Lung (tissue), 12 donors: ENCODE results near the gene MARCHF5. TPM values are rescaled to one million over a fixed set of nuclear protein-coding genes. Genes with fewer than 3 reads are reported as not detected.
"Not testable (repeated sequence)": the region's sequence is repeated elsewhere in the genome, so short reads cannot be mapped to it uniquely, and the experiment has no call there.

Source experiments
- ATAC-seq: fragments of 200-7000 bp; cut with Tn5 transposase; one replicate; pipeline ENCODE4 v1.9.1; 2020; ENCODE audit warnings: moderate number of reproducible peaks; ENCODE audit not compliant: insufficient read depth, low FRiP score
- DNase-seq, 3 donors: peaks; one replicate each; pipeline ENCODE4 v3.0.0-alpha.2; 2013 to 2017
- H3K27ac ChIP-seq, 2 donors: one replicate each; pipeline ENCODE4 v1.5.1; 2013; ENCODE audit warnings: mild to moderate bottlenecking in 2 of 2, moderate library complexity in 2 of 2, control low read depth in 1 of 2, inconsistent platforms in 1 of 2, low read depth in 1 of 2, low read length in 1 of 2
- H3K27me3 ChIP-seq, 3 donors: one replicate each; pipeline ENCODE4 v1.5.1; 2013; ENCODE audit warnings: low read length in 2 of 3; ENCODE audit not compliant: control insufficient read depth in 3 of 3, insufficient read depth in 3 of 3
- H3K36me3 ChIP-seq, 4 donors: one replicate each; pipeline ENCODE4 v1.5.1; 2013; ENCODE audit warnings: low read length in 4 of 4, mild to moderate bottlenecking in 1 of 4, moderate library complexity in 1 of 4; ENCODE audit not compliant: control insufficient read depth in 4 of 4, insufficient read depth in 4 of 4
- H3K4me1 ChIP-seq, 5 donors: one replicate each; pipeline ENCODE4 v1.5.1; 2013; ENCODE audit warnings: low read length in 5 of 5, mild to moderate bottlenecking in 2 of 5, moderate library complexity in 1 of 5; ENCODE audit not compliant: control insufficient read depth in 5 of 5, insufficient read depth in 5 of 5
- H3K4me3 ChIP-seq: one replicate; pipeline ENCODE4 v1.5.1; 2013; ENCODE audit warnings: mild to moderate bottlenecking, control low read depth, moderate library complexity
- H3K9ac ChIP-seq, 2 donors: one replicate each; pipeline ENCODE4 v1.5.1; 2013; ENCODE audit warnings: low read length in 2 of 2, control low read depth in 1 of 2; ENCODE audit not compliant: insufficient read depth in 1 of 2
- H3K9me3 ChIP-seq, 4 donors: one replicate each; pipeline ENCODE4 v1.5.1; 2013; ENCODE audit warnings: low read length in 3 of 4, mild to moderate bottlenecking in 1 of 4, moderate library complexity in 1 of 4; ENCODE audit not compliant: control insufficient read depth in 4 of 4, insufficient read depth in 3 of 4
- CTCF ChIP-seq: IDR thresholded peaks from 2 replicates; pipeline ENCODE4 v1.5.1; 2012; ENCODE audit warnings: mild to moderate bottlenecking; ENCODE audit errors: control extremely low read depth, extremely low read depth
- WGBS, 2 donors: extraction: QIAGEN DNeasy Blood & Tissue Kit; methylation state at CpG; one replicate each; pipeline ENCODE4 v1.1.7; 2013; 5-methylcytosine and 5-hydroxymethylcytosine counted together
- polyA plus RNA-seq, 2 donors: library from polyadenylated mRNA; stranded (reverse); fragments of 200-250 nt; gene quantifications; one replicate each; pipeline ENCODE4 v1.2.1, GENCODE V29; 2013
- total RNA-seq, 2 donors: library from RNA; depleted of rRNA in 1 of 2; stranded (reverse); fragments of >200 nt in 1 of 2; gene quantifications; one replicate each; pipeline ENCODE4 v1.2.1, GENCODE V29; 2014 to 2021
- donor health status: control.
- donor health status: control.
- donor health status: Bipolar disorder and iron deficiency.
- donor health status: healthy.
- donor health status: DM: yes; HTN: yes; CAD: no.

The MARCHF5 gene
- total and polyA plus RNA-seq, 4 donors = 10.0 to 38.1 (median 22.9) TPM

- ATAC-seq = no peak
- Histone ChIP-seq H3K4me1 (no peaks in the 10 kb centered on the region), H3K36me3 (no peaks in the 10 kb centered on the region), H3K4me3 (no peak overlapping the region), H3K9me3 (peaks cover 0 to 2% (median 0%) of the 10 kb centered on the region in 4 donors), H3K9ac (no peak overlapping the region), H3K27ac (no peak overlapping the region), H3K27me3 (no peaks in the 10 kb centered on the region)
- TF ChIP-seq CTCF = no peak
- WGBS, 2 donors = 83 to 84% methylated on average over 4 of the region's 4 CpGs
- DNase-seq = no peak
Observed at GRCh38 chr10:92382631-92383030, 91.7 kb downstream of the MARCHF5 start.

GRCh38 chr10:92384741-92385140, 93.8 kb downstream of the MARCHF5 start:
- no peak for DNase-seq
- Histone ChIP-seq H3K27ac (no peak overlapping the region), H3K9ac (no peak overlapping the region), H3K27me3 (no peaks in the 10 kb centered on the region), H3K4me3 (no peak overlapping the region), H3K4me1 (no peaks in the 10 kb centered on the region), H3K9me3 (peaks cover 0 to 2% (median 0%) of the 10 kb centered on the region in 4 donors), H3K36me3 (no peaks in the 10 kb centered on the region)
- ATAC-seq = no peak
- 79 to 84% methylated on average over 2 of the region's 2 CpGs for WGBS, 2 donors
- TF ChIP-seq CTCF = no peak

- H3K4me1 ChIP-seq = no peaks in the 10 kb centered on the region
- no peak overlapping the region for H3K27ac ChIP-seq
- no peaks in the 10 kb centered on the region for H3K27me3 ChIP-seq
- no peak overlapping the region for H3K9ac ChIP-seq
- DNase-seq = no peak
- H3K4me3 ChIP-seq = no peak overlapping the region
- WGBS, 2 donors = 34 to 58% methylated on average over 2 of the region's 2 CpGs
- H3K9me3 ChIP-seq = peaks cover 0 to 2% (median 0%) of the 10 kb centered on the region in 4 donors
- no peak for ATAC-seq
- TF ChIP-seq CTCF = no peak
- no peaks in the 10 kb centered on the region for H3K36me3 ChIP-seq
Observed at GRCh38 chr10:92385831-92386230, 94.9 kb downstream of the MARCHF5 start.

GRCh38 chr10:92387289-92387940, 96.4 kb downstream of the MARCHF5 start:
- Histone ChIP-seq H3K27me3 (no peaks in the 10 kb centered on the region), H3K4me3 (no peak overlapping the region), H3K9ac (no peak overlapping the region), H3K9me3 (peaks cover 0 to 2% (median 0%) of the 10 kb centered on the region in 4 donors), H3K4me1 (no peaks in the 10 kb centered on the region), H3K36me3 (no peaks in the 10 kb centered on the region), H3K27ac (no peak overlapping the region)
- WGBS, 2 donors = 41 to 47% methylated on average over 11 of the region's 11 CpGs
- no peak for ATAC-seq
- peak; percentile 51 to 81 (median 73) for DNase-seq
- TF ChIP-seq CTCF = no peak

GRCh38 chr10:92393173-92393572, 102.2 kb downstream of the MARCHF5 start:
- H3K27me3 ChIP-seq, H3K9ac ChIP-seq: not testable (repeated sequence)
- WGBS, 2 donors = 0 to 40% methylated on average over 1 of the region's 1 CpG

More at GRCh38 chr10:92393173-92393572, 102.2 kb downstream of the MARCHF5 start:
- H3K4me1 ChIP-seq, H3K36me3 ChIP-seq, H3K27ac ChIP-seq, DNase-seq, ATAC-seq, H3K9me3 ChIP-seq, H3K4me3 ChIP-seq: not testable (repeated sequence)
